Stimulated activated CD8-positive, alpha-beta memory T cell treated with anti-CD3 and anti-CD28 coated beads, Interleukin-7, amount 100 ng/mL, for 48 hours (primary cell): Measurements from ENCODE around the gene AHSP.
"Not testable (repeated sequence)": the region's sequence is repeated elsewhere in the genome, so short reads cannot be mapped to it uniquely, and the experiment has no call there.

ENCODE experiments used
- DNase-seq, 2 donors: peaks; one replicate each; pipeline ENCODE4 v3.0.0-alpha.2; 2020; ENCODE audit warnings: low read depth in 1 of 2; ENCODE audit errors: extremely low read depth in 1 of 2

Gene AHSP, protein sequence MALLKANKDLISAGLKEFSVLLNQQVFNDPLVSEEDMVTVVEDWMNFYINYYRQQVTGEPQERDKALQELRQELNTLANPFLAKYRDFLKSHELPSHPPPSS

DNA sequence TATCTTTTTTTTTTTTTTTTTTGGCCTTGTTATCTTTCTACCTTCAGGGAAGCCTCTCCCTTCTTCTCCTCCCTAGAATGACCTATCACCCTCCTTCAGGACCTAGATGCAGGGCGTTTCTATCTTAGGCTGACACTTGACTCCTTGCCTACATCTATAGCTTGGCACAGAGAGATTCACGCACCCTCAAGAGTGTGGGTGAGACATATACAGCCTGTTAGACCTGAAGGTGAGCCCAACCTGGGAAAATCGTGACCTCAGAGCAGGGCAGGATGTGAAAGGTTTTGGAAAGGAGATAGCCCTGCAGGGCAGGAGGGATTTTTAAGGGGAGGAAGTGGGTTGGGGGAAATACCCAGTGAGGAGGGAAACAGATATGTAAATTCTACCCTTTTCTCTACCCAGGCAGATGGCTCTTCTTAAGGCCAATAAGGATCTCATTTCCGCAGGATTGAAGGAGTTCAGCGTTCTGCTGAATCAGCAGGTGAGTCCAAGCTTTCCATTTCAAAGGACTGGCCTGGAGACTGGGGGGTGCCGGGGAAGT lies at the start of gene AHSP:
TSS of gene AHSP (plus strand) at position 167 of the 541 bp plus-strand sequence. CDS start at position 407, 240 bp downstream.
- no peak for DNase-seq

DNA sequence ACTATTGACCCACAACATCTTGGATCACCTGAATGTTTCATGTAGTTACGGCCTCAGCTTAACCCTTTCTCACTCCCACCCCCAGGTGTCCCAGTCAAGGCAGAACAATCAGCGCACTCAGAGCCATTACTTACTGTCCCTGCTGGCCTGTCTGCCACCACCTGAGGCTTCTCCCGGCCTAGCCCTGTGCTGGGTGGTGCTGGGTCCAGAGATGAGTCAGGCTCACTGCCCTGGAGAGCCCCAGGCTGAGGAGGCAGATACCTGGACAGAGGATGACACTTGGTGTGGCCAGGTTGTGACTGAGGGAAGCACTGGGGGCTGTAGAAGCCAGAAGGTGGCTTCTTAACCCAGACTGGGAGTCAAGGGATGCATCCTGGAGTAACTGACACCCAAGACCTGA lies 48.7 kb upstream of the AHSP start:
- no peak for DNase-seq

DNA sequence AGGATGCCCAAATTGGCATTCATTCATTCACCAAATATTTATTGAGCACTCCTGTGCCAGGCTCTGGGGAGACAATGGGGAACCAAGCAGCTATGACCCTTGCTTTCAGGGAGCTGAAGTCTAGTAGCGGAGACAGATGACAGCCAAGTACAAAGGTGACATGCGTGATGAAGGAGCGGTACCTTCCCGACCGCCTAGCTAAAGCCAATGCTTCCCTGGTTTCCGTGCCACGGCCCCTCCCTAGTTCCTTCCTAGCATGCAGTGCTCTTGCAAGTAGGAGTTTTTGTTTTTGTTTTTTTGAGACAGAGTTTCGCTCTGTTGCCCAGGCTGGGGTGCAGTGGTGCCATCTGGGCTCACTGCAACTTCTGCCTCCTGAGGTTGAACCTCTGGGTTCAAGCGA lies 47.9 kb upstream of the AHSP start:
- no peak for DNase-seq

DNA sequence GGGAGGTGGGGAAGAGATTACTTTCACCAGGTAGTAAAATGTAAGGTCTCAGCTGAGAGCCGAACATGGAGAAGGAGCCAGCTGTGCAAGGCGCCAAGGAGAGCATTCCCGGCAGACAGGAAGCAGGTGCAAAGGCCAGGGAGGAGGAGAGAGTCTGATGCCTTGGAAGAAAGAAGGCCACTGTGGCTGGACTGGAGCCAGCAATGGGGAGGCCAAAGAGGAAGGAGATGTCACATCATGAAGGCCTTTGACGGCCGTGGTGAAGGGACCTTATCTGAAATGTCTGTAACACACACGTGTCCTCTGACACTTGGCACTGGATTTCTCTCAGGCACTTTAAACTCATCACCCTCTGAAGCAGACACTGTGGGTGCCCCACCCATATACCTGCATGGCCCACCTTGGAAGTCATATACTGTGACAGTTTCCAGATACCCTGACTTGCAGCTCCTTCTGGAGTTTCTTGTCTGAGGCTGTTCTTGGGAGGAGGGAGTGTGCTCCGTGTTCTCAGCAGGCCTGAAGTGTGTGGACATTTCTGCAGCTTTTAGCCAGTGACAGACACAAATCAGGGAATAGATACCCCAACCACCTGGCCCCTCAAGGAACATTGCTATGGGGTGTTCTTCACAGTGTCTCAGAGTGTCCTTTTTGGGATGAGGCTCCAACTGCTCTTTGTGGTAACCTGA lies 46.7 kb upstream of the AHSP start:
- DNase-seq, result no peak

DNA sequence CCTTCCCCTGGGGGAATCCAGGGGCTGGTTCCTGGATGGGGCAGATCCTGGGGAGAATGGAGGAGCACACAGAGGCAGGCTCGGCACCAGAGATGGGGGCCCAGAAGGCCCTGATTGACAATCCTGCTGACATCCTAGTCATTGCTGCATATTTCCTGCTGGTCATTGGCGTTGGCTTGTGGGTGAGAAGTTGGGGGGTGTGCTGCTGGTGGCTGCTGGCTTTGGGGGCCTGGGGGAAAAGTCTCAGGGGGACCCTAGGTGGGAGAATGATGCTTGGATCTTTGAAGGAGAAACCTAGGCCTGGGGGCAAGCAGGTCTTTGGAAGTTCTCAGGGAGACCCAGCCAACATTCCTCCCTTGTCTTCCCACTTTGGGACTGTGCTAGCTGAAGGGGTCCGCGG lies 44.6 kb upstream of the AHSP start, which contains the start of gene SLC5A2:
TSS of gene SLC5A2 (plus strand) at position 43 of the 400 bp plus-strand sequence. CDS start at position 57, 14 bp downstream.
- DNase-seq, result no peak

DNA sequence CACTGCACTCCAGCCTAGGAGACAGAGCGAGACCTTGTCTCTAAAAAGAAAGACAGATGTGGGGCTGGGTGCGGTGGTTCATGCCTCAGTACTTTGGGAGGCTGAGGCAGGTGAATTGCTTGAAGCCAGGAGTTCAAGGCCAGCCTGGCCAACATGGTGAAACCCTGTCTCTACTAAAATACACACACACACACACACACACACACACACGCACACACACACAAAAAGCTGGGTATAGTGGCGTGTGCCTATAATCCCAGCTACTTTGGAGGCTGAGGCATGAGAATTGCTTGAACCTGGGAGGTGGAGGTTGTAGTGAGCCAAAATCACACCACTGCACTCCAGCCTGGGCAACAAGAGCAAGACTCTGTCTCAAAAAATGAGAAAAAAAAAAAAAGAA lies 43.7 kb upstream of the AHSP start:
- not testable (repeated sequence) for DNase-seq

DNA sequence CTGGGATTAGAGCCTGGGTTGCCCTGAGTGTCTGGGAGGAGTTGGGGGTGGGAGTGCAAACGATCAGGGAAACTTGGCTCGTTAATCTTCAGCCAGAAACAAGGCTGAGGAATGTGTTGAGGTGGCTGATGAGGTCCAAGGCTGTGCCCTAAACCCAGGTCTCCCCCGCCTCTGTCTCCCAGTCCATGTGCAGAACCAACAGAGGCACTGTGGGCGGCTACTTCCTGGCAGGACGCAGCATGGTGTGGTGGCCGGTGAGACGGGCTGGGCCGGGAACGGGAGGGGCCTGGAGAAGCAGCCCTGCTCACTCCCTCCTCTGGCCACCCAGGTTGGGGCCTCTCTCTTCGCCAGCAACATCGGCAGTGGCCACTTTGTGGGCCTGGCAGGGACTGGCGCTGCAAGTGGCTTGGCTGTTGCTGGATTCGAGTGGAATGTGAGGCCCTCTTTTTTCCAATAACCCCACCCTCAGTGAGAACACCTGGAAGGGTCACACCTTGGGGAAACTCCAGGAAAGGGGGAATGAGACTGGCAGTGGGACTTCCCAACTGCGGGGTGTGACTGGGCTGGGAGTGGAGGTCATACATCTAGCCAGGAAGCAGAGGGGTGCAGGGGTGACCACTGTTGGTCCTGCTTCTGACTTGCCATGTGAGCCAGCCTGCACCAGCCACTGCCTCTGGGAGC lies 43.1 kb upstream of the AHSP start:
- no peak for DNase-seq

DNA sequence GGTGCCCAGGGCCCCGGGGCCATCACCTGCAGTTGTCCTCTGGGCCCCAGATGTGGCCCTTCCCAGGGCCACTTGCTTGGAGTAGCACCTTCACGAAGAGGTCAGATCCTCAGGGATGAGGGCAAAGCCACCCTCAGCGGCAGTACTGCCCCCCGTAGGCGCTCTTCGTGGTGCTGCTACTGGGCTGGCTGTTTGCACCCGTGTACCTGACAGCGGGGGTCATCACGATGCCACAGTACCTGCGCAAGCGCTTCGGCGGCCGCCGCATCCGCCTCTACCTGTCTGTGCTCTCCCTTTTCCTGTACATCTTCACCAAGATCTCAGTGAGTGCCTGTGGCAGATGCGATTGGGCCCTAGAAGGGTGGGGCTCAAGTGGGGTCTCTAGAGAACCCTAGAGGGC lies 42.1 kb upstream of the AHSP start:
- no peak for DNase-seq

DNA sequence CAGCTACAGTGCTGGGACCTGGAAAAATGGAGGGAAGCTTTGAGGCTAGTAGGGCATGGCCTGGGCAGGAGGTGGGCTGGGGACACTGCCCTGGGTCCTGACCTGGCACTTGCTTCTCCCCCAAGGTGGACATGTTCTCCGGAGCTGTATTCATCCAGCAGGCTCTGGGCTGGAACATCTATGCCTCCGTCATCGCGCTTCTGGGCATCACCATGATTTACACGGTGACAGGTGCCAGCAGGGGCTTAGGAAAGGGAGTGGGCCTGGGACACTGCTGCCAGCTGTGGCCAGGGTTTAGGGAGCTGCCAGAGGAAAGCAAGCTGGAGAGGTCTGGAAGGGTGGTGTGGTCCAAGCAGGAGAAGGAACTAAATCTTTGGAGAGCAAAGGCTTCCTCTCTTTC lies 41.7 kb upstream of the AHSP start:
- DNase-seq, result no peak

DNA sequence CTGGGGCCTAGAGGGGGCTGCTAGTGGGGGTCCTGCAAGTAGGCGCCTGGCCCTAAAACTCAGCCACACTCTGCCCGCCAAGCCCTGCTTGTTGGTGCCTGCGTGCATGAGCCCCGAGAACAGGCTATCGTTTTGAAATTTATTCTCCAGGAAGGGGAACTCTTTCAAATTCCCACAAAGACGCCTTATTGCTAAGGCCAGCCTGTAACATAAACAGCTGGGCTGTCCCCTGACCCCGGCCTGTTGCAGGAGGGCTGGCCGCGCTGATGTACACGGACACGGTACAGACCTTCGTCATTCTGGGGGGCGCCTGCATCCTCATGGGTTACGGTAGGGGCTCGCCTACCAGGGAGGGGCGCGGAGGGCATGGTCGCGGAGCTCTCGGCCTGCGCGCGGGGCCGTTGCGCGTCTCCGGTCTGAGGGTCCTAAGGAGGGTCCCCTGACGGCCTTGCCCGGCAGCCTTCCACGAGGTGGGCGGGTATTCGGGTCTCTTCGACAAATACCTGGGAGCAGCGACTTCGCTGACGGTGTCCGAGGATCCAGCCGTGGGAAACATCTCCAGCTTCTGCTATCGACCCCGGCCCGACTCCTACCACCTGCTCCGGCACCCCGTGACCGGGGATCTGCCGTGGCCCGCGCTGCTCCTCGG lies 40.5 kb upstream of the AHSP start:
- DNase-seq, result no peak

DNA sequence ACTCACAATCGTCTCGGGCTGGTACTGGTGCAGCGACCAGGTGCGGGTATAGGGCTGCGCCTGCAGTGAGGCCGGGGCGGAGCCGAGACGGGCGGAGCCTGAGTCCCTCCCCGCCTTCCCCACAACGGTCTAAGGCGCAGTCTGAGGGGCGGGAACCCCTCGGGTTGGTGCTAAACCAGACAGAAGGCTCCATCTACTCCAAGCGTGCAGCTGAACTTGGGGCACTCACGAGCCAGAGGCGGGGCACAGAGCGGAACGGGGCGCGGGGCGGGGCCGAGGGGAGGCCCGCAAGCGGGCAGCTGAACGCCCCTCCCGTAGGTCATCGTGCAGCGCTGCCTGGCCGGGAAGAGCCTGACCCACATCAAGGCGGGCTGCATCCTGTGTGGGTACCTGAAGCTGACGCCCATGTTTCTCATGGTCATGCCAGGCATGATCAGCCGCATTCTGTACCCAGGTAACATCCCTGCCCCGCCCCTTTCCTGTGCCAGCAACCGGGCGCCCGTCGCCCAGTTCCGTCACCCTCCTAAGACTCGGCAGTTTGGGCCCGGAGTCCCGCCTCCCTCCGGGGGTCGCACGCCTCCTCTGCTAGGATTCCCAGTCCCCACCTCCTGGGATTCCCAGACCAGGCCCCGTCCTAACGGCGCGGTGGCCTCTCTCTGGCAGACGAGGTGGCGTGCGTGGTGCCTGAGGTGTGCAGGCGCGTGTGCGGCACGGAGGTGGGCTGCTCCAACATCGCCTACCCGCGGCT lies 39.8 kb upstream of the AHSP start:
- peak in 1 of 2 donors; percentile 51 for DNase-seq

DNA sequence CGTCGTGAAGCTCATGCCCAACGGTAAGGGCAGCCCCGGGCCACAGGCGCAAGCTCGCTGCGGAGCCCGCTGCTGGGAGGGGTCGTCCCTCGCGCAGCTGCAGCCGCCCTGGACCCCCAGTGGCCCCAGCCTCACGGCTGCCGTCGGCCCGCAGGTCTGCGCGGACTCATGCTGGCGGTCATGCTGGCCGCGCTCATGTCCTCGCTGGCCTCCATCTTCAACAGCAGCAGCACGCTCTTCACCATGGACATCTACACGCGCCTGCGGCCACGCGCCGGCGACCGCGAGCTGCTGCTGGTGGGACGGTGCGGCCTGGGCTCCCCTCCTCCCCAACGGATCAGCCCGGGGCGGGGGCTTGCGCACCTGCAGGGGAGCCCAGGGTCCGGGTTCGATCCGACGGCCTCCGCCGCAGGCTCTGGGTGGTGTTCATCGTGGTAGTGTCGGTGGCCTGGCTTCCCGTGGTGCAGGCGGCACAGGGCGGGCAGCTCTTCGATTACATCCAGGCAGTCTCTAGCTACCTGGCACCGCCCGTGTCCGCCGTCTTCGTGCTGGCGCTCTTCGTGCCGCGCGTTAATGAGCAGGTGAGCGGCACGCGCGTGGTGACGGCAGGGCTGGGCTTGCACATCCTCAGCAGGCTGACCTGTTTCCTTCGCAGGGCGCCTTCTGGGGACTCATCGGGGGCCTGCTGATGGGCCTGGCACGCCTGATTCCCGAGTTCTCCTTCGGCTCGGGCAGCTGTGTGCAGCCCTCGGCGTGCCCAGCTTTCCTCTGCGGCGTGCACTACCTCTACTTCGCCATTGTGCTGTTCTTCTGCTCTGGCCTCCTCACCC lies 39.0 kb upstream of the AHSP start:
- no peak for DNase-seq

DNA sequence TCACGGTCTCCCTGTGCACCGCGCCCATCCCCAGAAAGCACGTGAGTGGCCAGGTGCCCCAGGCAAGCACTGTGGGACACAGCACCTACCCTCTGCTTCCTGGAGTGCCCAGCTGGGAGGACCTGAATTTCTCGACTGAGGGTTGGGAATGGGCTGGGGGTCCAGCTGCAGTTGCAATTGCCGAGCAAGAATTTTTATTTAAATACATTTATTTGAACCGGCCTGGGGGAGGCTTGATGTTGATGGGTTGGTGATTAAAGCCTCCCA lies 38.5 kb upstream of the AHSP start:
- DNase-seq, result no peak

DNA sequence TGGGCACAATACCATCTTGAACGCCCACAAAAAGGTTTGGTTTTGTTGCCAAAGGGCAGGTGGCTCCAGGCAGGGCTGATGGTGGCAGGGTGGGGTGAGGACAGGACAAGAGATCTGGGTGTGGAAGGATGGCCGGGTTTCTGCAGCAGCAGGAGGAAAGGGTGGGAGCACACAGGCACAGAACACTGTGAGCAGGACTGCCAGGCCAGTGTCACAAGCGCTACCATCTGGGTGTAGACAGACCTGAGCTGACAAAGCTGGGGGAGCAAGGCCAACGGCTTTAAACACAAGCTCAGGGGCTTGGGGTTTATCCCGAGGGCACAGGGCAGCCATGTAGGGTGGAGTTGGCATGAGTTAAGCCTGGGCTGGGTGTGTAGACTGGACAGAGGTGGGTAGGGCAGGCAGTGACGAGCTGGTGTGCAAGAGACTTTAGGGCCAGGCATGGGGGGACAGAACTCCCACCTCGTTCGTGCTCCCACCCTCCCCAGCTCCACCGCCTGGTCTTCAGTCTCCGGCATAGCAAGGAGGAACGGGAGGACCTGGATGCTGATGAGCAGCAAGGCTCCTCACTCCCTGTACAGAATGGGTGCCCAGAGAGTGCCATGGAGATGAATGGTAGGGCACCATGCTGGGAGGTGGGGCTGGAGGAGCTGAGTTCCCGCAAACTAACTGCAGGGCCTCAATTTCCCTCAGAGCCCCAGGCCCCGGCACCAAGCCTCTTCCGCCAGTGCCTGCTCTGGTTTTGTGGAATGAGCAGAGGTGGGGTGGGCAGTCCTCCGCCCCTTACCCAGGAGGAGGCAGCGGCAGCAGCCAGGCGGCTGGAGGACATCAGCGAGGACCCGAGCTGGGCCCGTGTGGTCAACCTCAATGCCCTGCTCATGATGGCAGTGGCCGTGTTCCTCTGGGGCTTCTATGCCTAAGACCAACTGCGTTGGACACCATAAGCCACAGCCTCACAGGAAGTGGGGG lies 37.8 kb upstream of the AHSP start:
- DNase-seq, result no peak

DNA sequence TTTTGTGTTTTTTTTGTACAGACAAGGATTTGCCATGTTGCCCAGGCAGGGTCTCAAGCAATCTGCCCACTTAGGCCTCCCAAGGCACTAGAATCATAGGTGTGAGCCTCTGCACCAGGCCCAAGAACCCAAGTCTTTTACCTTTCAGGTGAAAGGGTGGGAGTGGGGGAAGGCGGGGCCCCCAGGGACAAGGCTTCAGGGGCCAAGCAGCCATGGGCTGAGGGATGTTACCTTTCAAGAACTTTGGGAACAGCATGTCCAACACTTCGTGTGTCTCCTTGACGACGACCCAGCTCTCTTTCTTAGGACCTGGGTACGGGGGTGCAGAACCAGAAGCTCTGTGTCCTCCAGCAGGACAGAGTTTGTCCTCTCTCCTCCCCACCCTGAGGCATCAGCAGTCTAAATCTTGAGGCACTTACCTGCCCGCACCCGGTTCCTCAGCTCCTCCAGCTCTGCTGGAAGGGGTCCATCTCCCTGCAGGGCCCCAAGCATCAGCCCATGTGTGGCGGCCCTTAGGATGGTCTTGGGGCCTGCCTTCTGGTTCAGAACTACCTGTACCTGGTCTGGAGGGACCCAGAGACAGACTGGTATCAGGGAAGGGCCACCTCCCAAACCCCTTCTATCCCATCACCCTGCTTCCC lies 35.8 kb upstream of the AHSP start:
- no peak for DNase-seq

DNA sequence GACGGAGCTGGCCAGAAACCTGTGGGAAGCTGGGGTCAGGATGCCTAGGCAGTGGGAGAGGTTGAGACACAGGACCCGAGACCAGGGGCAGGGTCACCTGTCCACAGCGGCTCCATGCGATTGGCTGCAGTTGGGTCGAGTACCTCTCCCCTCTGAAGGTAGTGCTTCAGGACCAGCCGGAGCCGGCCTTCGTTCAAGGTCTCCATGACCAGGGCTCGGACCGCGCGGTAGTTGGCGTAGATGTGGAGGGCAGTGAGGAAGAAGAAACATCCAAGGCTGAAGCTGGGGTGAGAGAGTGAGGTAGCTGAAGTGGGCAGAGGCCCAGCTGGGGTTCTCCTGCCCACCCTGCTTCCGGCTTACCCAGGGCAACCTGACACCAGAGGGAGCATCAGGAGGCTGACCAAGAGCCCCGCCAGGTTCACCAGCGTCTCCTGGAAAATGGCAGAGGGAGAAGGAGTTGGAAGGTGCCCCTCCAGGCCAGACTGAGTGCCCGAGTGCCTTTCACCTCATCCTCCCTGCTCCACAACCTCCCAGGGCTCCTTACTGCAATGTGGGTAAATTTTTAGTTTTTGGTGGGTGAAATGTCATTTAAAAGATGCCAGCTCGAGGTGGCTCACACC lies 34.1 kb upstream of the AHSP start:
- no peak for DNase-seq

DNA sequence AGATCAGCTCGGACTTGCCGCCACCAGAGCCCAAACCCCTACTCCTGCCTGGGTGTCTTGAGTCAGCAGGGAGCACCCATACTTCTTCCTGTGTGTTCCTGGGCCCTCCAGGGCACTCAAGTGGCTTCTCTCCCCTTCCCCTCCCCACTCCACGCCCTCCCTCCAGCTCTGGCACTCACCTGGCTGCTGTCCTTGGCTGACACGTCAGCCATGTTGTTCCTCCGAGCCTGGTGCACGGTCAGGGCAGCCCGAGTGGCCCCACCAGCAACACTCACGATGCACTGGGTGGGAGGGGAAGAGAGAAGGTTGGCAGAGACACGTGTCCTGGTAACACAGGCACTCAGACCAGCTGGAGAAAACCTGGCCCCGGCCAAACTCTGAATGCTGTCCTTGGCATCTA lies 31.0 kb upstream of the AHSP start:
- DNase-seq, result no peak

DNA sequence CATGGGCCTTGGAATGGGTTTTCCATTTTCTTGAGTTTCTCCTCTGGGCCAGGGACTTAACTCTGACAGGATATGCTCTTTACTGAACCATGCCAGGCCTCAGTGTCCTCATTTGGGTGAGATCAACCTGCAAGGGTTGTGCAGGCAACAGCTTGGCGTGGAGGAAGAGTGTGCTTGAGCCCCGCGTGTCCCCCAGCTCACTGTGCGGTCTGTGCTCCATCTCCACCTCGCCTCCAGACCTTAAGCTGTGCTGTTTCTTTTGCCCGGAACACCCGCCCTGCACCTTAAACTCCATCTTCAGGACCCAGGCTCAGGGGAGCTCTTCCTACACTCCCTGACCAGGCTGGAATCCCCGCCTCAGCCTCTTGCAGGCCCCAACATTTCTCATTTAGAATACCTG lies 29.2 kb upstream of the AHSP start:
- no peak for DNase-seq
